ENCODE results near the gene EFNA5.

Gene EFNA5
- total RNA-seq: 0.19 to 6.3 (median 0.71) reads per million in 4 experiments

- no peak for DNase-seq
These were observed at the start of gene EFNA5 for GRCh38 chr5:107670932-107671741. TSS of gene EFNA5 (minus strand) at chr5:107670937.

GRCh38 chr5:107719034-107719606 is 48.4 kb upstream of the EFNA5 start:
- DNase-seq: no peak

- no peak for DNase-seq
These were observed 47.1 kb upstream of the EFNA5 start for GRCh38 chr5:107717816-107718215.

GRCh38 chr5:107713228-107713627 is 42.5 kb upstream of the EFNA5 start:
- no peak for DNase-seq

GRCh38 chr5:107712359-107712870 is 41.7 kb upstream of the EFNA5 start:
- no peak for DNase-seq

- no peak for DNase-seq
These were observed 34.8 kb upstream of the EFNA5 start for GRCh38 chr5:107705402-107706014.

GRCh38 chr5:107704681-107705401 is 34.1 kb upstream of the EFNA5 start:
- no peak for DNase-seq

GRCh38 chr5:107700481-107700880 is 29.7 kb upstream of the EFNA5 start:
- DNase-seq: no peak

- DNase-seq: no peak
These were observed 28.7 kb upstream of the EFNA5 start for GRCh38 chr5:107699425-107699824.

- DNase-seq: no peak
These were observed 27.5 kb upstream of the EFNA5 start for GRCh38 chr5:107698286-107698685.

- DNase-seq: no peak
These were observed 25.8 kb upstream of the EFNA5 start for GRCh38 chr5:107696498-107696897.

GRCh38 chr5:107696080-107696479 is 25.3 kb upstream of the EFNA5 start:
- no peak for DNase-seq

GRCh38 chr5:107687937-107688336 is 17.2 kb upstream of the EFNA5 start:
- no peak for DNase-seq

GRCh38 chr5:107687404-107687803 is 16.7 kb upstream of the EFNA5 start:
- DNase-seq: no peak

GRCh38 chr5:107682533-107682932 is 11.8 kb upstream of the EFNA5 start:
- no peak for DNase-seq

GRCh38 chr5:107680799-107681198 is 10.1 kb upstream of the EFNA5 start:
- DNase-seq: no peak

GRCh38 chr5:107680099-107680498 is 9.4 kb upstream of the EFNA5 start:
- no peak for DNase-seq

GRCh38 chr5:107676702-107677101 is 6.0 kb upstream of the EFNA5 start:
- no peak for DNase-seq

GRCh38 chr5:107675201-107675600 is 4.5 kb upstream of the EFNA5 start:
- no peak for DNase-seq

GRCh38 chr5:107674655-107675054 is 3.9 kb upstream of the EFNA5 start:
- no peak for DNase-seq

- peak; percentile 43 for DNase-seq
These were observed 2.8 kb upstream of the EFNA5 start for GRCh38 chr5:107673368-107674136.

- no peak for DNase-seq
These were observed 2.3 kb upstream of the EFNA5 start for GRCh38 chr5:107673039-107673367.

Data from effector CD8-positive, alpha-beta T cell (primary cell).